ENCODE data around the gene NR1I3. TPM values are rescaled to one million over a fixed set of nuclear protein-coding genes. Genes with fewer than 3 reads are reported as not detected.
"Not testable (repeated sequence)": the region's sequence is repeated elsewhere in the genome, so short reads cannot be mapped to it uniquely, and the experiment has no call there.

The NR1I3 gene
- total RNA-seq, 1 donor from 2014 or later: not detected

GRCh38 chr1:161250829-161251228 lies 12.8 kb upstream of the NR1I3 start:
- POLR2A ChIA-PET: no interaction called here
- no peak for ATAC-seq (ENCODE audit: low read depth)
- DNase-seq: no peak
- CTCF ChIA-PET: no interaction called here
- intact Hi-C loops (cut with micrococcal nuclease): no loop called here
- no peaks in the 10 kb centered on the region for H3K4me1 Mint-ChIP-seq
- H3K27ac Mint-ChIP-seq: no peak overlapping the region
- peaks cover 17% of the 10 kb centered on the region for H3K27me3 Mint-ChIP-seq
- H3K36me3 Mint-ChIP-seq (ENCODE audit: low read depth): no peaks in the 10 kb centered on the region
- H3K4me3 Mint-ChIP-seq: no peak overlapping the region
- no peak for TF ChIP-seq CTCF (IDR thresholded peaks at IDR 0.05)
- H3K9me3 Mint-ChIP-seq: peaks cover 6% of the 10 kb centered on the region

GRCh38 chr1:161250100-161250499 lies 12.1 kb upstream of the NR1I3 start:
- ATAC-seq (ENCODE audit: low read depth); H3K36me3 Mint-ChIP-seq (ENCODE audit: low read depth); H3K4me1 Mint-ChIP-seq; H3K4me3 Mint-ChIP-seq; DNase-seq; intact Hi-C loops (cut with micrococcal nuclease); H3K27ac Mint-ChIP-seq; H3K9me3 Mint-ChIP-seq: not testable (repeated sequence)
- POLR2A ChIA-PET: interaction anchor here (1.4 kb wide), 1 partner anchor 8 kb away, joined by 3 read pairs; the partner anchor contains the start of gene PCP4L1
- CTCF ChIA-PET: interaction anchor here (2.0 kb wide), 1 partner anchor 41 kb away, joined by 6 read pairs; no protein-coding TSS in a partner anchor
- H3K27me3 Mint-ChIP-seq: peaks cover 13% of the 10 kb centered on the region

- POLR2A ChIA-PET: no interaction called here
- CTCF ChIA-PET: no interaction called here
- DNase-seq: no peak
- H3K4me3 Mint-ChIP-seq: no peak overlapping the region
- no peaks in the 10 kb centered on the region for H3K36me3 Mint-ChIP-seq (ENCODE audit: low read depth)
- no peak for TF ChIP-seq CTCF (IDR thresholded peaks at IDR 0.05)
- ATAC-seq (ENCODE audit: low read depth): no peak
- no peaks in the 10 kb centered on the region for H3K4me1 Mint-ChIP-seq
- no peak overlapping the region for H3K27ac Mint-ChIP-seq
- intact Hi-C loops (cut with micrococcal nuclease): no loop called here
- H3K9me3 Mint-ChIP-seq: peaks cover 2% of the 10 kb centered on the region
- H3K27me3 Mint-ChIP-seq: peaks cover 11% of the 10 kb centered on the region
These were observed 6.9 kb upstream of the NR1I3 start for GRCh38 chr1:161244888-161245287.

GRCh38 chr1:161242313-161242712 lies 4.3 kb upstream of the NR1I3 start:
- CTCF ChIA-PET: interaction anchor here (1.3 kb wide), 1 partner anchor 32 kb away, joined by 3 read pairs; no protein-coding TSS in a partner anchor
- no peaks in the 10 kb centered on the region for H3K4me1 Mint-ChIP-seq
- peaks cover 17% of the 10 kb centered on the region for H3K27me3 Mint-ChIP-seq
- intact Hi-C loops (cut with micrococcal nuclease): no loop called here
- DNase-seq: no peak
- no peaks in the 10 kb centered on the region for H3K9me3 Mint-ChIP-seq
- POLR2A ChIA-PET: no interaction called here
- no peak for TF ChIP-seq CTCF (IDR thresholded peaks at IDR 0.05)
- ATAC-seq (ENCODE audit: low read depth): no peak
- H3K4me3 Mint-ChIP-seq: no peak overlapping the region
- H3K27ac Mint-ChIP-seq: no peak overlapping the region
- no peaks in the 10 kb centered on the region for H3K36me3 Mint-ChIP-seq (ENCODE audit: low read depth)

GRCh38 chr1:161241682-161242081 lies 3.7 kb upstream of the NR1I3 start:
- ChIA-PET POLR2A (no interaction called here), CTCF (interaction anchor here (1.3 kb wide), 1 partner anchor 31 kb away, joined by 3 read pairs; no protein-coding TSS in a partner anchor)
- ATAC-seq (ENCODE audit: low read depth): no peak
- intact Hi-C loops (cut with micrococcal nuclease): no loop called here
- no peak for TF ChIP-seq CTCF (IDR thresholded peaks at IDR 0.05)
- H3K27ac Mint-ChIP-seq: no peak overlapping the region
- H3K4me3 Mint-ChIP-seq: no peak overlapping the region
- H3K36me3 Mint-ChIP-seq (ENCODE audit: low read depth): no peaks in the 10 kb centered on the region
- no peak for DNase-seq
- peaks cover 17% of the 10 kb centered on the region for H3K27me3 Mint-ChIP-seq
- no peaks in the 10 kb centered on the region for H3K9me3 Mint-ChIP-seq
- H3K4me1 Mint-ChIP-seq: no peaks in the 10 kb centered on the region

Measured in activated B cell treated with CpG ODN at 0.5 μM for 24 hours (primary cell).